ENCODE results near the gene EHMT1. TPM values are rescaled to one million over a fixed set of nuclear protein-coding genes. Genes with fewer than 3 reads are reported as not detected.

EHMT1 gene
- total RNA-seq, 1 donor from 2014 or later = 30.5 TPM

- ATAC-seq = no peak
- intact Hi-C loops (cut with DNase I) = no loop called here
These were observed 19.9 kb downstream of the EHMT1 start for GRCh38 chr9:137638680-137639079.

DNA sequence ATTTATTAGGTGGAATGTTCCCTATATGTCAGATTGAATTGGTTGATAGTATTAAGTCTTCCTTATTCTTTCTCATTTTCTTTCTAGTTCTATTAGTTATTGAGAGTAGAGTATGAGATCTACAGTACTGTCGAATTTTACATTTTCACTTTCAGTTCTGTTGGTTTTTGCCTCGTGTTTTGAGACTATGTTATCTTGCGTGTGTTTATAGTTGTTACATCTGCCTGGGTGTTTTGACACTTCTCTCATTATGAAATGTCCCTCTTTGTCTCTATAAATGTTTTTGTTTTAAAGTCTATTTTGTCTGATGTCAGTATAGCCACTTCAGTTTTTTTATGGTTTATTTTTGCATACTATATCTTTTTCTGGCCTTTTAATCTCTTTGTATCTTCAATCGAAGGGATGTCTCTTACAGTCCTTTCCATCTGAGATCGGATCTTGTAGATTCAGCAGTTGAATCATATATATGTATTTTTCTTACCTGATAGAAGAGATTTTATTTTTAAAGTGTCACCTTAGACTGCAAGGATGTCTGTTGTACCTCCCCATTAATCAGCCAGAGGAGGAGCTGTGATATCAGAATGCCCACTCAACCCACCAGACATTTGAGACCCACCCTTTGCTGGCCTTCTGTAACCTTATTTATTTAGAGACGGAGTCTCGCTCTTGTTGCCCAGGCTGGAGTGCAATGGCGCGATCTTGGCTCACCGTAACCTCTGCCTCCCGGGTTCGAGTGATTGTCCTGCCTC is 20.7 kb downstream of the EHMT1 start:
- intact Hi-C loops (cut with DNase I) = no loop called here
- ATAC-seq (no peak), DNase-seq (ENCODE audit: missing footprints) (no peak)

More at GRCh38 chr9:137638680-137639079, 19.9 kb downstream of the EHMT1 start:
- no peak for DNase-seq (ENCODE audit: missing footprints)

- no peak for DNase-seq (ENCODE audit: missing footprints)
- intact Hi-C loops (cut with DNase I) = no loop called here
- no peak for ATAC-seq
These were observed 22.1 kb downstream of the EHMT1 start for GRCh38 chr9:137640862-137641261.

GRCh38 chr9:137642118-137642601 is 23.4 kb downstream of the EHMT1 start:
- intact Hi-C loops (cut with DNase I) = no loop called here
- ATAC-seq (no peak), DNase-seq (ENCODE audit: missing footprints) (no peak)

GRCh38 chr9:137642892-137643291 is 24.1 kb downstream of the EHMT1 start:
- ATAC-seq (no peak), DNase-seq (ENCODE audit: missing footprints) (no peak)
- intact Hi-C loops (cut with DNase I) = no loop called here

DNA sequence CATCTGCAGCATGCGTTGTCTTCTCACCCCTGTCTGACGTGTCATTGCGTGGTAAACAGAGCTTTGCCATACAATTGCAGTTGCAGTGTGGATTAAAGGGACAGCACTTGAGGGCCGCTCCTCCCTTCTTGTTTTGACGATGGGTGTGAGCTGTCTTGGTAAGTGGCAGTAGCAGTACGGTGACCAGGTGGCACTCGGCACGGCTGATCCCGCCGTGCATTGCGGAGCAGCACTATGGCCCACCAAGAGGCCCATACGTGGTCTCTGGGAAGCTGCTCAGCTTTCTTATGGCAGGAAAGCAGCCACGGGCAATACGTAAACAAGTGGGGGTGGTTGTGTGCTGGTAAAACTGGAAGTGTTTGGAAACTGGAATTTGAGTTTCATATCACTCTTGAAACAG is 25.1 kb downstream of the EHMT1 start:
- intact Hi-C loops (cut with DNase I) = no loop called here
- no peak for DNase-seq (ENCODE audit: missing footprints)
- no peak for ATAC-seq

DNA sequence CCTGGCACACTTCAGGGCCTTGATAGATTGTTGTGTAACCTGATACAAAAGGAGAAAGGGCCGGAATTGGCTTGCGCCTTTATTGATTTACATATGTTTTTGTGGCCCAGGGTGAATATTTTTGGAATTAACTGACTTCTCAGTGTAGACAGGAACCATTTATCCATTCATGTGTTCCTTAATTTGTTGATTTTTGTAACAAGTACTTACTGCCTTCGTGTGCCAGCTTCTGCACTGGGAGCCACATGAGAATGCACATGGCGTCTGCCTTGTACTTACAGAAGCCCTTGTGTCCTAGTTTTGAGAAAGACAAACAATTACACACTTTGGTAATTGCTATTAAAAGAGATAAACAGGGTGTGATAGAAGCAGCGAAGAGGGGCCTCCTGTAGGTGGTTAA is 26.4 kb downstream of the EHMT1 start:
- intact Hi-C loops (cut with DNase I) = no loop called here
- DNase-seq (ENCODE audit: missing footprints) = no peak
- ATAC-seq = no peak

GRCh38 chr9:137646341-137646740 is 27.5 kb downstream of the EHMT1 start:
- intact Hi-C loops (cut with DNase I) = no loop called here
- ATAC-seq (no peak), DNase-seq (ENCODE audit: missing footprints) (no peak)

GRCh38 chr9:137647096-137647714 is 28.4 kb downstream of the EHMT1 start:
- DNase-seq (ENCODE audit: missing footprints) (no peak), ATAC-seq (no peak)
- intact Hi-C loops (cut with DNase I) = no loop called here

- DNase-seq (ENCODE audit: missing footprints) (no peak), ATAC-seq (no peak)
- intact Hi-C loops (cut with DNase I) = no loop called here
These were observed 29.6 kb downstream of the EHMT1 start for GRCh38 chr9:137648396-137648795.

- intact Hi-C loops (cut with DNase I) = no loop called here
- ATAC-seq (no peak), DNase-seq (ENCODE audit: missing footprints) (no peak)
These were observed 30.7 kb downstream of the EHMT1 start for GRCh38 chr9:137649553-137649952.

GRCh38 chr9:137650259-137650658 is 31.5 kb downstream of the EHMT1 start:
- ATAC-seq (no peak), DNase-seq (ENCODE audit: missing footprints) (no peak)
- intact Hi-C loops (cut with DNase I) = no loop called here

DNA sequence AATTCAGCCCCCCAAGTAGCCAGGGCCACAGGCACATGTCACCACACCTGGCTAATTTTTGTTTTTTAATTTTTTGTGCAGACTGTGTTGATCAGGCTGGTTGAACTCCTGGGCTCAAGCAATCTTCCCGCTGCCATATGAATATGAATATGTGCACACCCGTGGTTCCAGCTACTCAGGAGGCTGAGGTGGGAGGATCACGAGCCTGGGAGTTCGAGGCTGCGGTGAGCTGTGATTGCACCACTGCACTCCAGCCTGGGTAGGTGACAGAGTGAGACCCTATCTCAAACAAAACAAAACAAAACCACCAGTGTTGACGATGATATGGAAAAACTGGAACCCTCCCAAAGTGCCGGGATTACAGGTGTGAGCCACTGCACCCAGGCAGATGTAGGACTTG is 32.0 kb downstream of the EHMT1 start:
- intact Hi-C loops (cut with DNase I) = no loop called here
- DNase-seq (ENCODE audit: missing footprints) (no peak), ATAC-seq (no peak)

- ATAC-seq = no peak
- no peak for DNase-seq (ENCODE audit: missing footprints)
- intact Hi-C loops (cut with DNase I) = no loop called here
These were observed 37.6 kb downstream of the EHMT1 start for GRCh38 chr9:137656416-137656815.

DNA sequence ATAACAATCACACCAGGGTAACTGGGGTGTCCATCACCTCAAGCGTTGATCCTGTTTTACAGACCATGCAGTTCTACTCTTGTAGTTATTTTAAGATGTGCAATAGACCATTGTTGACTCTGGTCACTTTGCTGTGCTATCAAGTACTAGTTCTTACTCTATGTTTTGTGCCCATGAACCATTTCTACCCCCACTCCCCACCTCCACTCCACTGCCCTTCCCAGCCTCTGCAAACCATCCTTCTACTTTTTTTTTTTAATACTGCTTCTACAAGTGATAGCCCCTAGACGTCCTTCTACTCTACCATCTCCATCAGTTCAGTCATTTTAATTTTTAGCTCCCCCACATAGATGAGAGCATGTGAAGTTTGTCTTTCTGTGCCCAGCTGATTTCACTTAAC is 38.8 kb downstream of the EHMT1 start:
- DNase-seq (ENCODE audit: missing footprints) = no peak
- ATAC-seq = no peak
- intact Hi-C loops (cut with DNase I) = no loop called here

DNA sequence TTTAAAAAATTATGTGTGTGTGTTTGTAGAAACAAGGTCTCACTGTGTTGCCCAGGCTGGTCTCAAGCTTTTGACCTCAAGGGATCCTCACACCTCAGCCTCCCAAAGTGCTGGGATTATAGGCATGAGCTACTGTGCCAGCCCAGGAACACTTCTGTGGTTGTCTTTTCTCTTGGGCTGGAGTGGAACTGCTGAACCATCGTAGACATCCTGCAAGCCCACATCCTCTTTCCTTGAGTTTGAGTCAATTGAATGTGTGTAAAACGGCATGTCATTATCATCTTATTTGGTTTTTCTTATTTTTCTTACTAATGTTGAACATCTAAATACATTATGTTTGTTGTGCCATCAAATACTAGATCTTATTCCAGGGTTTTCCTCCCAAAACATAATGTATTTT is 40.0 kb downstream of the EHMT1 start:
- DNase-seq (ENCODE audit: missing footprints) (no peak), ATAC-seq (no peak)
- intact Hi-C loops (cut with DNase I) = no loop called here

DNA sequence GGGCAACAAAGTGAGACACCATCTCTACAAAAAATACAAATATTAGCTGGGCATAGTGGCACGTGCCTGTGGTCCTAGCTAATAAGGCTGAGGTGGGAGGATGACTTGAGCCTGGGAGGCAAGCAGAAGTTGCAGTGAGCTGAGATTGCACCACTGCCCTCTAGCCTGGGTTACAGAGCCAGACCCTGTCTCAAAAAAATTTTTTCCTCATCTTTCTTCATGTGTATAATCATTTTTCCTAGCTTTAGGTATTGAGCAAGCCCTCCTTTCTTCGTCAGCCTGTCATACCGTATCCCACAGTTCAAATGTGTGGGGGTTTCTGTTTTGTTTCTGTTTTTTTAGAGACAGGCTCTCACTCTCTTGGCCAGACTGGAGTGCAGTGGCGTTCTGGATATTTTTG is 41.3 kb downstream of the EHMT1 start:
- no peak for ATAC-seq
- no peak for DNase-seq (ENCODE audit: missing footprints)
- intact Hi-C loops (cut with DNase I) = no loop called here

- ATAC-seq = no peak
These were observed 44.8 kb downstream of the EHMT1 start for GRCh38 chr9:137663584-137663983.

DNA sequence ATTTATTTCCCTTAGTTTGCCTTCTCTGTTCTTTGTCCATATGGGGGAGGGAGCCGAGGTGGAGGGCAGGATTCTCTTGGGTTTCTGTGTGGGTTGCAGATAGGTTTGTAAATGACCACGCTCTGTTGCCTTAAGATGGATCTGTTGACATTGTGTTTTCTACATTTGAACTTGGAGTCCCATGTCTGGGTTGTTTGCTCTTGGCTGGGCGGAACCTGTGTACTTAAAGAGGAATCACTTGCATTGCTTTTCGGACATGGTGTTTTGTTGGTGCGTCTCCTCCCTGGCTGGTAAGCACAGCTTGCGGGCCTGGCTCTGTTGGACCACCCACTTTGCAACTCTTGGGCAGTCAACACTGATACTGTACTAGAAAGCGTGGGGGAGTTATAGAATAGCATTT is 45.9 kb downstream of the EHMT1 start:
- DNase-seq (ENCODE audit: missing footprints) (no peak), ATAC-seq (no peak)
- intact Hi-C loops (cut with DNase I) = loop anchor here (5.0 kb wide), 1 partner anchor 42 kb away; no protein-coding TSS in a partner anchor

More at GRCh38 chr9:137663584-137663983, 44.8 kb downstream of the EHMT1 start:
- no peak for DNase-seq (ENCODE audit: missing footprints)
- intact Hi-C loops (cut with DNase I) = no loop called here

GRCh38 chr9:137665226-137665625 is 46.4 kb downstream of the EHMT1 start:
- ATAC-seq = no peak
- DNase-seq (ENCODE audit: missing footprints) = no peak
- intact Hi-C loops (cut with DNase I) = loop anchor here (5.0 kb wide), 1 partner anchor 43 kb away; no protein-coding TSS in a partner anchor
